Measurements from ENCODE around the gene PHF10.

The PHF10 gene

GRCh38 chr6:169659820-169660610 is 64.3 kb downstream of the PHF10 start:
- ATAC-seq, result no peak
- TF ChIP-seq CREB5 (CRISPR knock-in tag; IDR thresholded peaks at IDR 0.05; ENCODE audit: low read depth) (no peak), SNAI2 (CRISPR knock-in tag; IDR thresholded peaks at IDR 0.05) (no peak)

- no peak for ATAC-seq
- TF ChIP-seq POU6F1 (CRISPR knock-in tag; IDR thresholded peaks at IDR 0.05; ENCODE audit: borderline replicate concordance, low read depth), result no peak
Measured at GRCh38 chr6:169657284-169657610, 67.1 kb downstream of the PHF10 start.

- no peak for ATAC-seq
- TF ChIP-seq CSDC2 (CRISPR knock-in tag; IDR thresholded peaks at IDR 0.05) (no peak), SNAI2 (CRISPR knock-in tag; IDR thresholded peaks at IDR 0.05) (no peak), ZNF8 (CRISPR knock-in tag; IDR thresholded peaks at IDR 0.05) (no peak), ESRRG (CRISPR knock-in tag; IDR thresholded peaks at IDR 0.05) (no peak), ISL1 (CRISPR knock-in tag; IDR thresholded peaks at IDR 0.05) (no peak), CSRNP3 (CRISPR knock-in tag; IDR thresholded peaks at IDR 0.05) (no peak), CREB5 (CRISPR knock-in tag; IDR thresholded peaks at IDR 0.05; ENCODE audit: low read depth) (no peak), RARB (CRISPR knock-in tag; IDR thresholded peaks at IDR 0.05) (no peak), ARNTL (CRISPR knock-in tag; IDR thresholded peaks at IDR 0.05; ENCODE audit: borderline replicate concordance, low read depth) (no peak), OSR1 (CRISPR knock-in tag; IDR thresholded peaks at IDR 0.05) (no peak), TOX (CRISPR knock-in tag; IDR thresholded peaks at IDR 0.05; ENCODE audit: borderline replicate concordance) (no peak), ZNF70 (CRISPR knock-in tag; IDR thresholded peaks at IDR 0.05) (no peak)
Measured at GRCh38 chr6:169656546-169657283, 67.6 kb downstream of the PHF10 start.

- ATAC-seq, result peak; percentile 89
- TF ChIP-seq CREB5 (CRISPR knock-in tag; IDR thresholded peaks at IDR 0.05; ENCODE audit: low read depth) (no peak), SNAI2 (CRISPR knock-in tag; IDR thresholded peaks at IDR 0.05) (no peak), OSR1 (CRISPR knock-in tag; IDR thresholded peaks at IDR 0.05) (no peak), ARNTL (CRISPR knock-in tag; IDR thresholded peaks at IDR 0.05; ENCODE audit: borderline replicate concordance, low read depth) (no peak)
Measured at GRCh38 chr6:169654598-169655391, 69.5 kb downstream of the PHF10 start.

Data from SK-N-SH treated with all-trans-retinoic acid at 6 μM for 48 hours (cell line).